ENCODE results near the gene A1CF.

DNA sequence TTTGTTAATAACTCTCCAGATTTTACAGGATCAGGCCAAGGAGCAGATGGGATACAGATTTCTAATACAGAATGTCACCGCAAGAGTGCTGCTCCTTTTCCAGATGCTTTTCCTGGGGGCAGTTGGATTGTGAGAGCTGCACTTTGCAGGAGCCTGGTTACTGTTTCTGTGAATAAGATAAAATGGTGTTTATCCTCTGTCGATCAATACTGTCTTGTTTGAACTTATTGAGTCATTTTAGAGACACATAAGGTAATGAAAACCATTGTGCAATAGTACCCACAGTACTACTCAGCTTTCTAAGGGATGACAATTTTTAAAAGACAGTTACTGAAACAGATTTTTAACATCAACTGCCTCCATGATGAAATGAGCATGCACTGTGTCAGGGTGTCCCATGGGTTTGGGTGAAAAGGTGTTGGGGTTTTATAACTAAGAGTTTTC is 2.9 kb downstream of the A1CF start:
- TF ChIP-seq EZH2 (IDR thresholded peaks at IDR 0.05; ENCODE audit: insufficient read depth, poor library complexity, severe bottlenecking) (no peak), EZH2phosphoT487 (IDR thresholded peaks at IDR 0.05; ENCODE audit: insufficient read depth, low read depth) (no peak)

Data from GM23248 (cell line).